GM21526 (cell line): Measurements from ENCODE around the gene CD46.

Source experiments
- ATAC-seq: cut with Tn5 transposase; IDR thresholded peaks from one replicate; pipeline ENCODE4 v1.9.1; 2021; ENCODE audit warnings: moderate library complexity; ENCODE audit not compliant: unreplicated experiment, low FRiP score

CD46 gene

DNA sequence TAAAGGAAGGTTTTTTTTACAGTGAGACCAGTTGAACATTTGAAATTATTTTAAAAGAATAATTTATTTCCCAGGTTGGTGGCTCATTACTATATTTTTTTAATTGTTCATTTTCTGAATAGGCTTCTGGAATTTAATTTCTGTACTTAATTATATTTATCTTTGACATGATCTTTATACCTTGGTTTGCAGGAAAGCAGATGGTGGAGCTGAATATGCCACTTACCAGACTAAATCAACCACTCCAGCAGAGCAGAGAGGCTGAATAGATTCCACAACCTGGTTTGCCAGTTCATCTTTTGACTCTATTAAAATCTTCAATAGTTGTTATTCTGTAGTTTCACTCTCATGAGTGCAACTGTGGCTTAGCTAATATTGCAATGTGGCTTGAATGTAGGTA is 41.5 kb downstream of the CD46 start:
- no peak for ATAC-seq

DNA sequence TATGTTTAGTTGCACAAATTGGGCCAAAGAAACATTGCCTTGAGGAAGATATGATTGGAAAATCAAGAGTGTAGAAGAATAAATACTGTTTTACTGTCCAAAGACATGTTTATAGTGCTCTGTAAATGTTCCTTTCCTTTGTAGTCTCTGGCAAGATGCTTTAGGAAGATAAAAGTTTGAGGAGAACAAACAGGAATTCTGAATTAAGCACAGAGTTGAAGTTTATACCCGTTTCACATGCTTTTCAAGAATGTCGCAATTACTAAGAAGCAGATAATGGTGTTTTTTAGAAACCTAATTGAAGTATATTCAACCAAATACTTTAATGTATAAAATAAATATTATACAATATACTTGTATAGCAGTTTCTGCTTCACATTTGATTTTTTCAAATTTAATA is 43.0 kb downstream of the CD46 start:
- no peak for ATAC-seq

DNA sequence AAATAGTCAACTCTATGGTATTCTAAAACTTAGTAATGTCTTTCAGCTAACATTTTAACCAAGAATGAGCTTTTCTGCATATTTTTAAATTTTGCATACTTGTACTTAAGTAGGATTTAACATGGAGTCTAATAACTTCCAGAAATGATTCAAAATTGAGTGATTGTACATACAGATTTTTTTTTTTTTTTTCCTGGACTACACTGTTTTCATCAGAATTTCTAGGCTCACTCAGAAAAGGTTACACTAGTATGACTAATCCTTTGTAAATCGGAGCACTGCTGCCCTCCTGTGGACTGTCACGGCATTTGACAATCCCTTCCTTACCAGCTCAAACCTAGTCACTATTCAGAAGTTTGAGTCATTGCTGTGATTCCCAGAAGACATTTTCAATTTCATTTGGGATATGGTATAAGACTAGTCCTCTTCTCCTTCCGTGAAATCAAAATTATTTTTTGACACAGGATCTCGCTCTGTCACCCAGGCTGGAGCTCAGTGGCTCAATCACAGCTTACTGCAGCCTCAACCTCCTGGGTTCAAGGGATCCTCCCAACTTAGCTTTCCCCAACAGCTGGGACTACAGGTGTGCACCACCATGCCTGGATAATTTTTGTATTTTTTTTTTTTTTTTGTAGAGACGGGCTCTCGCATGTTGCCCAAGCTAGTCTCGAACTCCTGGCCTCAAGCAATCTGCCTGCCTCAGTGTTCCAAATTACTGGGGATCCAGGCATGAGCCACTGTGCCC is 45.5 kb downstream of the CD46 start:
- peak; percentile 62 for ATAC-seq

DNA sequence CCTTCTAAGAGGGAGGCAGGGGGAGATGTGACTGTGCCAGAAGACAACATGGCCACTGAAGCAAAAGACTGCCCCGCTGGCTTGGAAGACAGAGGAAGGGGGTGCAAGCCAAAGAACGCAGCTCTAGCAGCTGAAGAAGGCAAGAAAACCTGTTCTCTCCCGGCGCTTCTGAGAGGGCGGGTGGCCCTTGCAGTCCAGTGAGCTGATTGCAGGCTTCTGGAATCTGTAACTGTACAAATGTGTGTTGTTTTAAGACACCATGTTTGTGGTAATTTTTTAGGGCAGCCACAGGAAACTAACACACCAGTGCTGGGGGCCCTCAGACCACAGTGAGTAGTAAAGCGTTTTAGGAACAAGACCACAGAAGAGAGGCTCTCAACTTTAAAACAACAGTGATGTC is 47.0 kb downstream of the CD46 start:
- no peak for ATAC-seq

DNA sequence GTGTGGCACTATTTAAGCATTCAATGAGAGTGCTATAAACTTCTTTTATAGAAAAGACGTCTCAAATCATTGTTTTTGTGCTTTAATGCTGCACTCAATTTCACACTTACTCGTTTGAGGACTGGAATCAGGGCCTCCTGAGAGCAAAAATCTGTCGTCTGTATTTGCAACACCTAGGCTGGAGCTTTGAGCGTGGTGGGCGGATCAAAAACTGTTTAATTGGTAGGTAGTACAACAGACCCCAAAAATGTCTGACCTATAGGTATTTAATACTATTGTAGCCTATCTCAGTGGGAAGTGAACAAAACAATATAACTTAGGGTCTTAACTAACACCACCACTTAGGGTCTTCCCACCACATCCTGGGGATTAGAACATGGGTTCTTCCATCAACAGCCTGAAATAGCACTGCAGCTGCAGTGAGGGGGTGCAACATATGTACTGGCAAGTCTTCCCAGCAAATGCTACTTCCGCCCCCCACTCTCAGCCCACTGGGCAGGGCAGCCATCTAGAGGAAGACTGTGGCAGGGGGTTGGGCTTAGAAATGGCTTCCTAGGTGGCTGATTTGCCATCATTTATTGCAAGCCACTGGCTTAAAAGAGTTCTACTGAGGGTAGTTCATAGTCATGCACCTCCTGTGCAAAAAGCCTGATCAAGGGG is 48.3 kb downstream of the CD46 start:
- ATAC-seq: no peak

DNA sequence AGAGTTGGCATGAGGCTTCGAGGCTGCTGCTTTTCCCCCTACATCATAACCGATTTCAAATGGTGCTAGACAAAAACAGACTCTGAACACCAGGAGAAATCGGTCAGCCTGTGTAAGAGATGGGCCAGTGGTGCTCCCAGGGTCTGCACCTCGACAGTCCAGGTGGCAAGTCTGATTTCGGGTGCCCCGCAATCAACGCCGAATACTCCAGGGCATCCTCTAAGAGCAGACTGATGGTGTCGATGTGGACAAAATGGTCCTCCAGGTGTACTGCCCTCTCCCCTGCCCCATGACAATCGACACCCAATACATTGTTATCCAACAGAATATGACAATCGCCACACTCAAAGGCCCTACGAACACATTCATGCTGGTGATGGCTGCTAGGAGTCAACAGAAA is 50.0 kb downstream of the CD46 start:
- ATAC-seq: no peak

DNA sequence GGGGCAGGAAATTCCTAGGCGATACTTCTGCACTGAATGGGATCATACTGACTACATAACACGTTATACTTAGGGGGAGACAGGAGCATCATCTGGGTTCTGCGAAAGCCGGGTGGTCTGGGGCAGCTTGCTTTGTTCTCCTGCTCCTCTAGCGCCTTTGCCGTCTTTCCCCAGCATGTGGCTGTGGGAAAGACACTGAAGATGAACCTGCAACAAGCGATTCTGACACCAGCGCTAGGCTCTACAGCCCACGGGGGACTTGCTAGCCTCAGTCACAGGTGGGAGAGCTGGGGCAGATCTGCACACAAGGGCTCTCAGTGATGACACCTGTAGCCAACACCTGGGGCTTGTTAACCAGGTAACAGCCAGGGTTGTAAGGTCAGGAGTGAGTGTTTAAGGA is 51.8 kb downstream of the CD46 start:
- no peak for ATAC-seq

DNA sequence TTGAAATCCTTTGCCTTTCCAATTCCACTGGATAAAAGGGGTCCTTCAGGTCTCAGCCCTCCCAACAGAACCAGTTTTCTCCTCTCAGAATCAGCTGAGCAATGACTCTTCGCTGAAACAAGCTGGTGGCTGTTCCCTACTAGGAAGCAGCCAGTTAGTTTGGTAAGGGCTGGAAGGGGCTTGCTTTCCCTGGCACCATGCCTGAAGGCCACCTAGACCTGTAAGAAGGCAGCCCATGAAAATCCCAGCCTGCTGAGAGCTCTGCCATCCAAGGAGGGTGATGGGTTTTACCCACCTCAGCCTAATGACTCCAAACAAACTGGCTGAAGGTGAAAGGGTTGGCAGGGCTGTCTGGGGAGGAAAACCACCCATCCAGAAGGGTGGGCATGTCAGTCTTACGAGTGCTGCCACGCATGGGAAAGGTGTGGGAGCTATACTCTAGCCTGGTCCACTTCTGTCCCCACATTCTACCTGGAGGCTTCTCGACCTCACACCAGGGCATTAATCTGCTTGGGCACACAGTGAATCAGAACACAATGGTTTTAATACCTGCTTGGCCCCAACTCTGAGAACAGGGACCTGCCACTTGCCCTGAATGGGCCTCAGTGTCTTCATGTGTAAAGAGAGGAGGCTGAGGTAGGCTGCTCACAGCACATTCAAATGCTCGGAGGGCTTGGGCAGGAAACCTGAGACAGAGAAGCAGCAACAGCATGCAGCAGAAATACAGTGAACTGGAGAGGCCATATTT is 53.0 kb downstream of the CD46 start:
- no peak for ATAC-seq

DNA sequence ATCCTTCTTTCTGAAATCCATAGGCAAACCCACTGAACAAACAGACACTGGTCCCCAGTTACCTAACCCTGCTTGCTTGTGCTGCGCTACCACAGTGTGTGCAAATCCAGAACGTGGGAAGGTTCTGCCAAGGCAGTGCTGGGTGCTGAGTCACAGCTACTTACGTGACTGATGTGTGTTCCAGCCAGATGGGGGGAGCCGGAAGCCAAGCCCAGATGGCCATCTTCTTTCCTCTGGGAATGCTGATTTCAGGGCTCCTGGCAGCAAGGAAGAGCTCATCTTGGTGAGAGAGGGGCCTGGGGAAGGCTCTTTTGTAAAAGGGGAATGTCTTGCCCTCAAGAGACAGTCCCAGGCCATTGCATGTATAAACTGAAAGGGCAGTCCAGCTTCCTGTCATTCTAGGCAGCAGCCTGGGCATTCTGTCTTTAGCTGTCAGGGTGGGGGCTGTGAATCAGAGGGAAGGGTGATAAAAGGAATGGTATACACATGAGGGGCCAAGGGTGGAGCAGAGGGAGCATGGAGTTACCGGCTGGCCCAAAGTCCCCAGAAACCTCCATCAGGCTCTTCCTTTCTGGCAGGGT is 54.1 kb downstream of the CD46 start:
- ATAC-seq: no peak

DNA sequence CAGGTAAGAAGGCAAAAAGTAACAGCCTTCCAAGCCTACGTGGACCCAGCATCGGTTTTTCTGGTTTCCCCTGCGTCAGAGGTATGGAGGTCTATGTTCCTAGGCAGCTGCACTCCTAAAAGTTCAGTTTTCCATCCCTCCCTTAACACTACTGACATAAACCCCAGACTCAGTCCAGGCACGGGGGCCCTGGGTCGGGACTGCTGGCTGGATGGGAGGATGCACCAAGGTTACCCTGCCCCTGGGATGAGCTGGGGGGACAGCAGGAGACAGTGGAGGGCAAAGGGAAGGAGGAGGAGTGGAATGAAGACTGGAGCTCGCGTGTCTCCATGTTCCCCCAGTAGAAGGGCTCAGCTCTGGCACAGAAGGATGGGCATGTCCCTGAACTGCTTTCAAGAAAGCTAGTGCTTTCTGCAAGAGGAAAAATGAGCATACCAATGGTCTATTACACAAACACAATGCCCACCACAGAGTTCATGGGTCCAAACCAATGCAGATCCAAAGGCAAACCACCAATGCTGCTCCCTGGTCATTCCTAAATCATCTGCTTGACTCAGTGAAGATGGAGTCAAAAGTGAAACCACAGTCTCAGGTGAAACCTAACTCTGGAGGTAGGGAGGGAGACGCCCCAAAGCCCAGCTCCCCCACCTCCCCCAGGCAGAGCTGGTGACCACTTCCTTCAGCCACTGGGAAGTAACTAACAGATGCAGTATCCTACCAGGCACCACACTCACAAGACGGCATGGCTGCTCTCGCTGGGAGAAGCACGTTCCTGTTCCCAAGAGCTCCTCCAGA is 54.9 kb downstream of the CD46 start:
- ATAC-seq: no peak

DNA sequence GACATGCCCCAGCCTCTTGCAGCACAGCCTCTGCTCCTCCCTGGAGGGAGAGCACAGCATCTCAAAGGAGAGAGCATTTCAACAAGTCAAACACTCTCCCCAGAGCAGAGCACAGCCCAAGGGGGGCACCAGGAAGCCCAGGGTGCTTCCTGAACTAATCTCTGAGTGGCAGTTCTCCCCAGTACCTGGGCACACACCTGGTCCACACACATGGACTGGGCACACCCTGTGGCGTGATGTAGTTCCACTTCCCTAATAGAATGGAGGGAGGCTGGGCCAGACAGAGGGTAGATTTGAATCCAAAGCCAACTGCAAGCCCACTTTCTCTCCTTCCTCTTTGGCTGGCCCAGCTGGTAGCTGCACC is 55.5 kb downstream of the CD46 start:
- no peak for ATAC-seq

DNA sequence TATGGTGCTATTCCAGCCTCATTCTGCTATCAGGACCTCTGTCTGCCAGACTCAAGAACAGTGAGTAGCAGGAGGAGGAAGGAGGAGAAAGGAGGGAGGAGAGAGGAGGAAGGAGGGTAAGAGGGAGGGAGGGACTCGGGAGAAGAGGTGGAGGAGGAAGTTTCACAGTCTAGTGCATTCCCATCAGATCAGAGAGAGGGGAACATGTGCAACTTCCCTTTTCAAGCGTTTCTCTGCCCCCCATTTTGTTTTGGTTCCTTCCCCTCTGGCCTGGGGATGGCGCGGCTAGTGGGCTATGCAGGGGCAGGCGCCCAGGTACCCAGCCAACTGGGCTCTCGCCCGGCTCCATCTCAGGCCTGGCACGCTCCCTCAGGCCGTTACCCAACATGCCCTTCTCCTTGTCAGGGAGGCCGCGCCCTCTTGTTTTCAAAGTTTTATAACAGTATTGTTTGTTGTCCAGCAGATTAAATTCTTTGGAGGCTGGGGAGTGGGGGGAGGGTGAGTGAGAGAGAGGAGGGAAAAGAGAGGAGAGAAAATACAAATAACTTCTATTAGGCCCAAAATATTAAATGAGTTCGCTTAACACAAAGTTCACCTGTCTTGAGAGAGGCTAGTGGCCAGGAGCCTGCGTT is 56.0 kb downstream of the CD46 start:
- ATAC-seq: no peak

DNA sequence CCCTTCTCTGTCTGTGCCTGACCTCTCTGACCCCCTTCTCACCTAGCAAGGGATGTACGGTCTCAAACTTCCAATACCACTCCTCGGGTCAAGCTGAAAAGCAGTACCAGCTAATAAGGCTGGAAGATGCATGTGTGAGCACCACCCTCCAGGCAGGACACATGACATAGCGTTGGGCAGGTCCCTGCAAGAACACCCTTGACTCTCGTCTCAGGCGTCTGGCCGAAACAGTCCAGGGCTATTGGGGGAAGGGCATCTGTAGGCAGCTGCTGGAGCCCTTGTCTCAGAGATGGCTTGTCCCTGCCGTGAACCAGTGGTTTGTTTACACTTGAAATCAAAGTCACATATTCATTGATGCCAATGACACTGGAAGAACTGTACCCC is 56.5 kb downstream of the CD46 start:
- no peak for ATAC-seq

DNA sequence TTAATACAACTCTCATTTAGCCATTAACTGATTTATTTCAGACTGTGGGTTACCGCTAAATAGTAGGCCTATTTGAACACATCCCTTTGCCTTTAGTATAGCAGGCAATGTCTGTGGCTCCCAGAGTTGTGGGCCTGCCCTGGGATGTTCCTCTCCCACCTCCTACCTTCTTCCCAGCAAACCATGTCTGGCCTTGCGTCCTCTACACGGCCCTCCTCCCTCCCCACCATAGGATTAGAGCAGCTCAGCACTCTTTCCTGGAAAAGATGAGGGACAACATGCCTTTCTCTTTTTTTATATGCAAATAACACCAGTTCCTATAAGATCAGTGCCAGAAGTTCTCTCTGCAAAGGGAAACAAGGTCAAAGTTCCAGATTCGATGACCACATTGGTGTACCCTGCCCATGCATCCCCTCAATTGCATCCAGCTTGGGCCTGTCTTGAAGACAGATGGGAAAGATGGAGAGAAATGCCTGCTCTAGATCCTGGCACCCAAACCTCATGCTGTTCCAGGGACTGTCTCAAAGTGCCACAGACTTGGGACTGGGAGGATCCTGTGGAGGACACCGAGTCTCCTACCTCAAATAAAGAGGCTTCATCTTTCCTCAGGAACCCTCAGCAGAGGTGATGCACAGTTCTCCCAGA is 57.2 kb downstream of the CD46 start:
- ATAC-seq: no peak

DNA sequence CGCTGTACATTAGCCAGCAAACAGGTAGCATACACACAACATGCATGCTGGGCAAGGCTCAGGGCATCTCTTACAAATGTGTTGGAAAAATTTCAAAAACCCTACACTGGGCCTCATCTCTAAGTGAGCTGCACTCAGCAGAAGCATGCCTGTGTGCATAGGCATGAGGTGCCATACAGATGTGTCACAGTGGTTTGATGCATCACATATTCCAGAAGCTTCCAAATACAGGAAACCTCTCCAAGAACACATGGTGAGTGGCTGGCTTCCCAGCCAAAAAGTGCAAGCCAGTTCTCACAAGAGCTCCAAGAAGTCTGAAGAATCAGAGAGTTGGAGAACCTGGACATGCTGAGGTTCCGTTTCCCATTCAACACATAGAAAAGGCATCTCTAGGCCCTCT is 58.3 kb downstream of the CD46 start:
- ATAC-seq: no peak

DNA sequence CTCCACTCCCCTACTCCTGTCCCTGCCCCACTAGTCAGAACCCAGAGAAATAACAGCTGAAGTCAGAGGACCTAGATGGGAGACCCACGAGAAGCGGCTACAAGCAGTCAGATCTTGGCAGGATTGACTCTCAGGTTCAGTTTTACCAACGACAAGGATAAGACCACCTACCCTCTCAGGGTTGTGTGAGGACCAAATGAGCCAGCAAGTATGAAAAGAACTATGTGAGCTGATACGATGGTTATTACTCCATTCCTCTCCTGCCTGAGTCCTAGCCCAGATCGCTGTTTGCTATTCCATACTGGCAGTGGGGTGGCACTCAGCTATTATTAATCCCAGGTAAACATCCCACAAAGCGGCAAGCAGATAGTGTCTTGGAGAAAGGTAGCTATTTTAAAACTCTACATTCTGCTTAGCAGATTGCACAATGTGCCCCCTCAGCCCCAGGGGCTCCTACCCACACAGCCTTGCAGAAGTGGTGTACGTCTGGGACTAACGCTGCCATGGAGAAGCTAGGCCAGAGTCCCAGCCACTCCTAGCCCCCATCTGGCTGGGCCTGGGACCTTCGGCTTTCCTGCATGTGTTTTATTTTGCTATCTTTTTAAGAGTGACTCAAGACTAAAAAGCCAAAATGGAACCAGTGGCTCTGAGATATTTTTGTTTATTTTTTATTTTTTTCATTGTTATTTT is 58.9 kb downstream of the CD46 start:
- ATAC-seq: no peak

DNA sequence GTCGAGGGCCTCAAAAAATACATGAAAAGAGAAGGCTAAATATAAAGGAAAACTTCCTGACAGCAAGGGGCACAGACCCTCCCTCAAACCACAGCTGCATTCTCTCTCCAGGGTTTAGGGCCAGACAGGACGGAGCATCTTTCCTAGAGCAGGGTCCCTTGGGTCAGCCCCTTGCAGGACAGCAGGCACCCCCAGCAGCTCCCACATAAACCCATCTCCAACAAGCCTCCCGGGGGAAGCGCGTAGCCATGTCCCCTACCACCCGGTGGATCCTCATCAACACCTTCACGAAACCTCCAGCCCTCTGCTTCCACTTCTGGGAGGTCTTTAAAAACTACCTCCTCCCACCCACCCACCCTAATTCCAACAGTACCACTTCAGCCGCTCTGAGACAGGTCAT is 59.5 kb downstream of the CD46 start:
- ATAC-seq: no peak

DNA sequence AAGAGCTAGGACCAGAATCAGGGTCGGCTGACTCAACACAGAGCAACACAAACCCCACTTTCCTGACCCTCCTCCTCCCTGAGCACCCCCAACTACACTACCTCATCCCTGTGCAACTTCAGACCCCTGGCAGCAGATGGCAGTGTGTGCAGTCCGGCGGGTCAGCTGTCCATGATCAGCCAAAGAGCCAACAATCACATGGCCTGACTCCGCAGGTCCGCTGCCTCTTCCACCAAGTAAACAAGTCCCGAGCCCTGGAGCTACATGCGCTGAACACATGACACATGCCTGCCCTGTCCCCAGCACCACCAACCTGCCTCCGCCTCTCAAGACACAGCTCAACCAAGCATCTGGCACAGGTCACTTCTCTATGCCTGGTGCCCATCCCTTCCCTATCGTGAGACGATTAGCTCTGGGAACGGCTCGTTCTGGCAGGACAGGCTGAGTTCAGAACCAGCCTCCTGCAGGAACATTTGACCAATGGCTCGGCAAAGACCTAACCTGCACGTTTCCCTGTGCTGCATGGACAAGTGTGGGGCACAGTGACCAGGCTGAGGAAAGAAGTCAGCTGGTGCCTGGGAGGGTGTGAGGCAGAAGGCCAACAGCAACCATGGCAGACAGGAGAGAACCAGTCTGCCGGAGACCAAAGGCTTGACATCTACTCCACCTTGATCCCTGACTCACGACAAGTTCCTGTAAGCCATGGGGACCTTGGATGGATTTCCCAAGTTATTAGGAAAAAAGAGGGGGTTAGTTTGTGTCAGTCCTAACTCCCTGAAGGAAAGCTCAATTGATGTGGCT is 60.3 kb downstream of the CD46 start:
- ATAC-seq: no peak
